ENCODE measurements around the gene WWTR1. TPM values are rescaled to one million over a fixed set of nuclear protein-coding genes. Genes with fewer than 3 reads are reported as not detected.

Gene WWTR1
- polyA plus RNA-seq, 1 donor (not counting 4 experiments of a cell fraction or from before 2014, with no cell fraction given): 77.3 TPM

GRCh38 chr3:149494759-149495580, 162.9 kb downstream of the WWTR1 start:
- FAIRE-seq (peak; percentile 89), DNase-seq (ENCODE audit: low read depth, low spot score) (peak; percentile 44)
- Histone ChIP-seq H3K4me3 (ENCODE audit: control insufficient read depth in 2 of 3, extremely low read depth in 1 of 3, insufficient read depth in 2 of 3, low read depth in 1 of 3, low read length in 3 of 3) (no peak overlapping the region), H3K79me2 (ENCODE audit: control insufficient read depth, insufficient read depth, low read length) (no peaks in the 10 kb centered on the region), H2AFZ (ENCODE audit: control insufficient read depth, low read length) (no peak overlapping the region), H3K4me2 (ENCODE audit: control insufficient read depth, extremely low read depth, insufficient read depth, low read depth, low read length) (peak overlapping the region; percentile 17), H3K27me3 (ENCODE audit: control insufficient read depth, extremely low read depth, insufficient read depth, low read length) (peaks cover 4% of the 10 kb centered on the region), H3K9me3 (ENCODE audit: control insufficient read depth, low read depth, low read length) (no peaks in the 10 kb centered on the region), H4K20me1 (ENCODE audit: control insufficient read depth, extremely low read depth, insufficient read depth, low read length) (no peaks in the 10 kb centered on the region), H3K9me1 (ENCODE audit: control insufficient read depth, extremely low read depth, insufficient read depth, low read length) (no peaks in the 10 kb centered on the region), H3K36me3 (ENCODE audit: control insufficient read depth in 2 of 2, extremely low read depth in 1 of 2, insufficient read depth in 2 of 2, low read length in 2 of 2) (no peaks in the 10 kb centered on the region), H3K27ac (ENCODE audit: control insufficient read depth, insufficient read depth, low read length) (no peak overlapping the region), H3K4me1 (ENCODE audit: control insufficient read depth, extremely low read depth, insufficient read depth, low read length) (peaks cover 7% of the 10 kb centered on the region), H3K9ac (ENCODE audit: control insufficient read depth, extremely low read depth, insufficient read depth, low read length) (no peak overlapping the region)
- dilution Hi-C loops (cut with MboI; ENCODE audit: extremely low pct_ligation_motif_present, low sequenced_read_pairs): no loop called here
- no peak for TF ChIP-seq CTCF (optimal IDR thresholded peaks at IDR 0.05 in 1 of 3, IDR thresholded peaks at IDR 0.05 in 1 of 3, conservative IDR thresholded peaks at IDR 0.05 in 1 of 3; ENCODE audit: extremely low read depth in 1 of 3, insufficient read depth in 2 of 3, low read length in 3 of 3)
- TF ChIP-seq EZH2 (IDR thresholded peaks at IDR 0.05; ENCODE audit: low read length): no peak

GRCh38 chr3:149494022-149494758, 163.6 kb downstream of the WWTR1 start:
- no peak for TF ChIP-seq EZH2 (IDR thresholded peaks at IDR 0.05; ENCODE audit: low read length)
- TF ChIP-seq CTCF (optimal IDR thresholded peaks at IDR 0.05 in 1 of 3, IDR thresholded peaks at IDR 0.05 in 1 of 3, conservative IDR thresholded peaks at IDR 0.05 in 1 of 3; ENCODE audit: extremely low read depth in 1 of 3, insufficient read depth in 2 of 3, low read length in 3 of 3): peak; percentile 74 to 78 (median 74)
- Histone ChIP-seq H3K4me3 (ENCODE audit: control insufficient read depth in 2 of 3, extremely low read depth in 1 of 3, insufficient read depth in 2 of 3, low read depth in 1 of 3, low read length in 3 of 3) (no peak overlapping the region), H2AFZ (ENCODE audit: control insufficient read depth, low read length) (no peak overlapping the region), H3K36me3 (ENCODE audit: control insufficient read depth in 2 of 2, extremely low read depth in 1 of 2, insufficient read depth in 2 of 2, low read length in 2 of 2) (no peaks in the 10 kb centered on the region), H3K4me1 (ENCODE audit: control insufficient read depth, extremely low read depth, insufficient read depth, low read length) (peaks cover 7% of the 10 kb centered on the region), H3K27me3 (ENCODE audit: control insufficient read depth, extremely low read depth, insufficient read depth, low read length) (peaks cover 4% of the 10 kb centered on the region), H3K79me2 (ENCODE audit: control insufficient read depth, insufficient read depth, low read length) (no peaks in the 10 kb centered on the region), H3K9ac (ENCODE audit: control insufficient read depth, extremely low read depth, insufficient read depth, low read length) (no peak overlapping the region), H3K4me2 (ENCODE audit: control insufficient read depth, extremely low read depth, insufficient read depth, low read depth, low read length) (peak overlapping the region; percentile 17), H3K27ac (ENCODE audit: control insufficient read depth, insufficient read depth, low read length) (no peak overlapping the region), H3K9me3 (ENCODE audit: control insufficient read depth, low read depth, low read length) (no peaks in the 10 kb centered on the region), H4K20me1 (ENCODE audit: control insufficient read depth, extremely low read depth, insufficient read depth, low read length) (no peaks in the 10 kb centered on the region), H3K9me1 (ENCODE audit: control insufficient read depth, extremely low read depth, insufficient read depth, low read length) (no peaks in the 10 kb centered on the region)
- dilution Hi-C loops (cut with MboI; ENCODE audit: extremely low pct_ligation_motif_present, low sequenced_read_pairs): no loop called here
- DNase-seq (ENCODE audit: low read depth, low spot score) (no peak), FAIRE-seq (no peak)
